Neural progenitor cell (in vitro differentiated cells): ENCODE data around the gene NCKAP5.

Source experiments
- EZH2 ChIP-seq: fragments of 200-600 bp; sonication (generic); IDR thresholded peaks from 2 replicates; pipeline ENCODE4 v1.6.1; 2017; ENCODE audit warnings: antibody characterized with exemption, mild to moderate bottlenecking, moderate library complexity
- EZH2phosphoT487 ChIP-seq: fragments of 200-600 bp; sonication (generic); IDR thresholded peaks from 2 replicates; pipeline ENCODE4 v1.6.1; 2017; ENCODE audit warnings: antibody characterized with exemption
- TF ChIP-seq, protein P1 (sequence below): fragments of 200-600 bp; sonication (generic); IDR thresholded peaks from 2 replicates; pipeline ENCODE4 v1.5.1; 2017; ENCODE audit warnings: antibody characterized with exemption, mild to moderate bottlenecking

- TF ChIP-seq, protein P1, sequence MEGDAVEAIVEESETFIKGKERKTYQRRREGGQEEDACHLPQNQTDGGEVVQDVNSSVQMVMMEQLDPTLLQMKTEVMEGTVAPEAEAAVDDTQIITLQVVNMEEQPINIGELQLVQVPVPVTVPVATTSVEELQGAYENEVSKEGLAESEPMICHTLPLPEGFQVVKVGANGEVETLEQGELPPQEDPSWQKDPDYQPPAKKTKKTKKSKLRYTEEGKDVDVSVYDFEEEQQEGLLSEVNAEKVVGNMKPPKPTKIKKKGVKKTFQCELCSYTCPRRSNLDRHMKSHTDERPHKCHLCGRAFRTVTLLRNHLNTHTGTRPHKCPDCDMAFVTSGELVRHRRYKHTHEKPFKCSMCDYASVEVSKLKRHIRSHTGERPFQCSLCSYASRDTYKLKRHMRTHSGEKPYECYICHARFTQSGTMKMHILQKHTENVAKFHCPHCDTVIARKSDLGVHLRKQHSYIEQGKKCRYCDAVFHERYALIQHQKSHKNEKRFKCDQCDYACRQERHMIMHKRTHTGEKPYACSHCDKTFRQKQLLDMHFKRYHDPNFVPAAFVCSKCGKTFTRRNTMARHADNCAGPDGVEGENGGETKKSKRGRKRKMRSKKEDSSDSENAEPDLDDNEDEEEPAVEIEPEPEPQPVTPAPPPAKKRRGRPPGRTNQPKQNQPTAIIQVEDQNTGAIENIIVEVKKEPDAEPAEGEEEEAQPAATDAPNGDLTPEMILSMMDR: no peak
- no peak for TF ChIP-seq EZH2
- no peak for TF ChIP-seq EZH2phosphoT487
Observed at GRCh38 chr2:133589456-133589855, 21.2 kb upstream of the NCKAP5 start.
